SJCRH30 (cell line): Measurements from ENCODE around the gene RNU6-7. TPM values are rescaled to one million over a fixed set of nuclear protein-coding genes. Genes with fewer than 3 reads are reported as not detected.
A peak's percentile ranks its signal among the peaks of the same experiment; 100 is the strongest.

ENCODE experiments used
- DNase-seq, 2 experiments: peaks; one replicate each; pipeline ENCODE4 v3.0.0-alpha.2; 2015 to 2020
- H3K27ac ChIP-seq: fragments of 250-450 bp; sonication (Bioruptor Pico); 2 replicates; pipeline ENCODE4 v1.5.1; 2020; ENCODE audit warnings: mild to moderate bottlenecking, moderate library complexity
- H3K27me3 ChIP-seq: fragments of 250-450 bp; sonication (Bioruptor Pico); 2 replicates; pipeline ENCODE4 v1.5.1; 2020; ENCODE audit warnings: mild to moderate bottlenecking, moderate library complexity
- H3K36me3 ChIP-seq: fragments of 250-450 bp; sonication (Bioruptor Pico); 2 replicates; pipeline ENCODE4 v1.5.1; 2020; ENCODE audit warnings: mild to moderate bottlenecking, moderate library complexity
- H3K4me1 ChIP-seq: fragments of 250-450 bp; sonication (Bioruptor Pico); 2 replicates; pipeline ENCODE4 v1.5.1; 2020; ENCODE audit warnings: mild to moderate bottlenecking, moderate library complexity
- H3K4me3 ChIP-seq: fragments of 250-450 bp; sonication (Bioruptor Pico); 2 replicates; pipeline ENCODE4 v1.5.1; 2020; ENCODE audit warnings: mild to moderate bottlenecking, moderate library complexity
- H3K9me3 ChIP-seq: fragments of 250-450 bp; sonication (Bioruptor Pico); replicated peaks from 2 replicates; pipeline ENCODE4 v1.5.1; 2020; ENCODE audit warnings: mild to moderate bottlenecking, moderate library complexity
- total RNA-seq: library from RNA; depleted of rRNA; stranded (reverse); fragments of >200 nt; shearing (Covaris generic); gene quantifications from 2 replicates; pipeline ENCODE4 v1.2.3, GENCODE V29; 2014; rRNA removed

The RNU6-7 gene
- total RNA-seq, 1 experiment from 2014 or later: not detected

GRCh38 chr14:32225378-32225920, 23.6 kb downstream of the RNU6-7 start:
- no peak overlapping the region for H3K27ac ChIP-seq
- H3K36me3 ChIP-seq: no peaks in the 10 kb centered on the region
- peaks cover 8% of the 10 kb centered on the region for H3K4me1 ChIP-seq
- no peaks in the 10 kb centered on the region for H3K9me3 ChIP-seq
- H3K27me3 ChIP-seq: no peaks in the 10 kb centered on the region
- no peak overlapping the region for H3K4me3 ChIP-seq
- DNase-seq: no peak

GRCh38 chr14:32226056-32226455, 24.2 kb downstream of the RNU6-7 start:
- H3K27ac ChIP-seq: no peak overlapping the region

GRCh38 chr14:32230181-32230580, 28.3 kb downstream of the RNU6-7 start:
- no peaks in the 10 kb centered on the region for H3K27me3 ChIP-seq
- DNase-seq: no peak
- peaks cover 3% of the 10 kb centered on the region for H3K4me1 ChIP-seq
- no peaks in the 10 kb centered on the region for H3K9me3 ChIP-seq
- H3K27ac ChIP-seq: no peak overlapping the region
- H3K4me3 ChIP-seq: no peak overlapping the region
- no peaks in the 10 kb centered on the region for H3K36me3 ChIP-seq

More at GRCh38 chr14:32226056-32226455, 24.2 kb downstream of the RNU6-7 start:
- Histone ChIP-seq H3K9me3 (no peaks in the 10 kb centered on the region), H3K4me1 (peaks cover 8% of the 10 kb centered on the region), H3K36me3 (no peaks in the 10 kb centered on the region), H3K4me3 (no peak overlapping the region), H3K27me3 (no peaks in the 10 kb centered on the region)
- DNase-seq: no peak

DNA sequence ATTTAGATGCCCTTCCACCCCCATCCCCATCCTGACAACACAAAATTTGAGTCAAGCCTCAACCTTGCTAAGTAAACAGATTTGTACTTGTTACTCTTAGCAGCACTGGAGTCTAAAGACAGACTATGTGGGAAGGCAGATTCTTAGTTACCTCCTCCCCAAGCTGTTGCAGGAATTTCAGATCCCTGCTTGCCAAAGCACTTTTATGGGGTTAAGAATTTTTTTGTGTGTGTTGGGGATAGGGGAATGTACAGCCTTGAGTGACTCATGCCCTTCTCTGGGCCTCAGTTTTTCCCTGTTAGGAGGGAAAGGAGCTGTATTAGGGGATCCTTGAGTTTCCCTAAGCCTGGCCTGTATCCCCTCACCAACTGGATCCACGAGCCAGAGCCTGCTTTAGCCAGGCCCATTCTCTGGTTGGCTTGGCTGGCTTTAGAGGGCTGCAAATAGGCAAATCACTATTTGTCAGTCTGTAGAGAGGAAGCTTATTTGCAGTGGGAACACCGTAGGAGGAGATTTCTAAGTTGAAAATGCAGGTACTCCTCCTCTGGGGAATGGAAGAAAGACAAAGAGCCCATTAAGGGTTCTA, 28.9 kb downstream of the RNU6-7 start:
- DNase-seq: no peak
- Histone ChIP-seq H3K36me3 (no peaks in the 10 kb centered on the region), H3K9me3 (no peaks in the 10 kb centered on the region), H3K27me3 (no peaks in the 10 kb centered on the region), H3K4me3 (no peak overlapping the region), H3K4me1 (no peaks in the 10 kb centered on the region), H3K27ac (no peak overlapping the region)

DNA sequence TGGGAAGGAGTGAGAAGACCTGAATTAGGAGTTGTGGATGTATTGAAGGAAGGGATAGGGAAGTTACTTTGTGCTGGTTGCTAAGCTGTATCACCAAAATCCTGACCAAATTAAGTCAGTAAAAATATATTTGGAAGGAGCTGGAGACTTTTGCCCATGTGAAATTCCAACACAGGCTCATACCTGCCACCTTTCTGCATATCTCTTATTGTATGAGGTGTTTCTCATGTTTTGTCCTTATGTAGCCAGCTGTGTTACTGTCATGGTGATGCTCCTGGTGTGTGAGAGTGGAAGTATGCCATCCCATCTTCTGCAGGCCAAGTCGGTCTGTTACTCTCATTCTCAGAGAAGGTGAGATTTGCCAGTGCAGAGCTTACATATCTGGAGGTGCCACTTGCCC, 30.6 kb downstream of the RNU6-7 start:
- no peaks in the 10 kb centered on the region for H3K9me3 ChIP-seq
- H3K4me3 ChIP-seq: no peak overlapping the region
- H3K36me3 ChIP-seq: no peaks in the 10 kb centered on the region
- H3K27me3 ChIP-seq: no peaks in the 10 kb centered on the region
- H3K27ac ChIP-seq: no peak overlapping the region
- no peak for DNase-seq
- no peaks in the 10 kb centered on the region for H3K4me1 ChIP-seq

DNA sequence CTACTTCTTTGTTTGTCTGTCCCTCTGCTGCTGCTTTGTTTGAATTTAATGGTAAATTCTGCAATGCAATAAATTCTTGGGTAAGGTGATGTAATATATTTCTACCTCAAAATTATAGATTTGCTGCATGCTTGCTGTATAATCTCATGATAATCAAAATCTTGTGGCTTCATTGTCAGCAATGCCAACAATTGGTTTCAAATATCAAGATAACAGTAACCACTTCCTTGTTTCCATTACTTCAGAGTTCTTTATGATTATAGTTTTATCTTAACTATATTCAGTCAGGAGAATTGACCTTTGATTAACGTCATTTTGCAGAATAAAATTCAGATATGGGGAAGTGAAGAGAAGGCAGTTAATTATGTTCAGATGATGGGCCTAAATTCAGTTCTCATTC, 31.4 kb downstream of the RNU6-7 start:
- H3K9me3 ChIP-seq: 0 out of 2 replicates have a peak, but pooled peaks cover 2% of the 10 kb centered on the region
- DNase-seq: no peak
- H3K27me3 ChIP-seq: no peaks in the 10 kb centered on the region
- no peaks in the 10 kb centered on the region for H3K36me3 ChIP-seq
- H3K4me1 ChIP-seq: no peaks in the 10 kb centered on the region
- H3K4me3 ChIP-seq: no peak overlapping the region
- H3K27ac ChIP-seq: no peak overlapping the region

DNA sequence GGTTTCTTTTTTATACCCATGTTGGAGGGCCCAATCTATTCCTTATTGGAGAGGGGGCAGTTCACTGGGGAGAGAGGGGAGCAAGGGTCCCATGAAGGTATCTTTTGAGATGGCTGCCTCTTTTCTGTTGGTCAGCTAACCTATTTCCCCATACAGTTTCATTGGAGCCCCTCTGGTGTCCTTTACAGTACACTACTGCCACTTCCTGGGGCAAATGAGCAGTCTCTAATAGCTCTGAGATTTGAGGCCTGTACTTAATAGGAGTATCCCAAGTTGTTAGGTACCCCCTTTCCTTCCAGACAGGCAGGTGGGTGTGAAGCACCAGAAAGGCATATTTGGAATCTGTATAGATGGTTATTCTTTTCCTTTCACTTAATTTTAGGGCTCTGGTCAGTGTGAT, 42.6 kb downstream of the RNU6-7 start:
- H3K27me3 ChIP-seq: no peaks in the 10 kb centered on the region
- H3K9me3 ChIP-seq: no peaks in the 10 kb centered on the region
- no peak overlapping the region for H3K27ac ChIP-seq
- DNase-seq: peak in 1 of 2 experiments; percentile 45
- no peak overlapping the region for H3K4me3 ChIP-seq
- H3K36me3 ChIP-seq: no peaks in the 10 kb centered on the region
- H3K4me1 ChIP-seq: no peaks in the 10 kb centered on the region

DNA sequence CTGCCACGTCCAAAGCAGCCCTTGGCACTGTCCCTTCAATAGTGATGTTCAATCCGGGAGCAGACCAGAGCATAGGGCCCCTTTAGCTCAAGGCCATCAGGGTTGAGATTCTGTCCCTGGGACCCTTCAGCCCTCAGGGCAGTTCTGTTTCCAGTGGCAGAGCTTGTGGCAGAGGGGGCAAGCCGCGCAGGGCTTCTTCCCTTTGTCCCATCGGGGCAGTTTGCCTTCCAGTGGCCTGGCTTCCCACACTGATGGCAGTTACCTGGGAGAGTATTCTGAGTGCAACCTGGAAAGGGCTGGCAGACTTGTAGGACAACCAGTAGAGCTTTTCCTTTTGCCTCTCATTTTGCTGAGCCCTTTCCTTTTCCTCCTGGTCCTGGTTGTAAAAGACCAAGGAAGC, 44.9 kb downstream of the RNU6-7 start:
- H3K4me1 ChIP-seq: peaks cover under 1% of the 10 kb centered on the region; the same call in 1 of the 2 replicates

DNA sequence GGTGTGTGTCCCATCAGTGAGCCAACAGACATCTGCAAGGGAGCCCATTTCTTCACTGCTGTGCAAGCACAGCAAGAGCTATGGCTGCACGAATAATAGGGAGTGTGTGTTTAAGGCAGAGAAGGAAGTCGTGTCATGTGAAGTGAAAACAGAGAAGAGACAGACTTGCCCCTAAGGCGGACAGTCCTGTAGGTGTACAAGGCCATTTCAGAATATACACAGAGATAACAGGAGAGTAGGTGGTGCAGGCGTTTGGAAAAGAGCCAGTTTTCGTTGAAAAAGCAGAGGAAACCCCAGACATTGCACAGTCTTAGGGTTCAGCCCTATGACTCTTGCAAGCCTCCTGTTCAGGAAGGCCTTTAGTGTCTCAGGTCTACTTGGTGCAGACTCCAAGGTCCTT, 47.5 kb downstream of the RNU6-7 start:
- no peaks in the 10 kb centered on the region for H3K9me3 ChIP-seq
- no peaks in the 10 kb centered on the region for H3K36me3 ChIP-seq
- no peaks in the 10 kb centered on the region for H3K27me3 ChIP-seq
- no peak overlapping the region for H3K4me3 ChIP-seq
- no peak for DNase-seq
- peaks cover 3% of the 10 kb centered on the region; the same call in 1 of the 2 replicates for H3K4me1 ChIP-seq
- no peak overlapping the region for H3K27ac ChIP-seq

More for the DNA sequence above, 44.9 kb downstream of the RNU6-7 start:
- Histone ChIP-seq H3K9me3 (no peaks in the 10 kb centered on the region), H3K27ac (no peak overlapping the region), H3K36me3 (no peaks in the 10 kb centered on the region), H3K27me3 (no peaks in the 10 kb centered on the region), H3K4me3 (no peak overlapping the region)
- DNase-seq: no peak

- no peak for DNase-seq
- Histone ChIP-seq H3K36me3 (no peaks in the 10 kb centered on the region), H3K4me1 (peaks cover 3% of the 10 kb centered on the region; the same call in 1 of the 2 replicates), H3K9me3 (no peaks in the 10 kb centered on the region), H3K27me3 (no peaks in the 10 kb centered on the region), H3K27ac (no peak overlapping the region), H3K4me3 (no peak overlapping the region)
These were observed 47.9 kb downstream of the RNU6-7 start for GRCh38 chr14:32249780-32250179.

DNA sequence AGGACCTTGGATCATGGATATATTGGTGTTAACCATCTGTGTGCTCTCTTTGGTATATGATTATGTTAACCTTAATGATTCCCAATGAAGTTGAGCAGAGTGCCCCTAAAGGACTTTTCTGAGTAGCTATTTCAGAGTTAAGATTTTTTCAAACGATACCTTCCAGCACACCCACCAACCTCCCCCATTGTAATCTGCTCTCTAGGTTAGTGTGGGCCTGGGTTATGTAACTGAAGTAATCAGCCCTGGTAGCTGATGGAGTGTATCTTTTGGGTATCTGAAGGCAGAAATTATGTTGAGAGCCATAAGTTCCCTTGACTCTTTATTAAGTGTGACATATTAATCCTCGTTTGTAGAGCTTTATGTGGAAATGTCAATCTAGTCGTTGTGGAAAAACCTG, 48.8 kb downstream of the RNU6-7 start:
- Histone ChIP-seq H3K27ac (no peak overlapping the region), H3K4me1 (peaks cover 3% of the 10 kb centered on the region; the same call in 1 of the 2 replicates), H3K36me3 (no peaks in the 10 kb centered on the region), H3K9me3 (no peaks in the 10 kb centered on the region), H3K27me3 (no peaks in the 10 kb centered on the region), H3K4me3 (no peak overlapping the region)
- no peak for DNase-seq

DNA sequence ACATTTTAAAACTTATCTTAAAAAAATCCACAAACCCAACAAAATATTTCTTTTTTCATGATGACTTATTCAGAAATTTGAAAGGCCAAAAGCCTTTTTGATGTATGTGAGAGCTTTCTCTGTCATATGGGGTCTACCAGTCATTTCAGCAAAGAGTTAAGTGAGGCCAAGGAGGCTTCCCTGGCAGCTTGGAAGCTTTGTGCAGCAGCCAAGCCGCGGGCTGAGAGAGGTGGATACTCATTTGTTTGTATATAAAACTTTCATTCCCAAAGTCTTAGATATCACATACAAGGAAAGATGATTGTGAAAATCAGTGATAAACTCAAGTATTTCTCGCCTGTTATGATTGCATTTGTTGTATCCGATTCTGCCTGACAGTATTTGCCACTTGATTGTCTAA, 49.7 kb downstream of the RNU6-7 start:
- Histone ChIP-seq H3K9me3 (no peaks in the 10 kb centered on the region), H3K27me3 (no peaks in the 10 kb centered on the region), H3K36me3 (no peaks in the 10 kb centered on the region), H3K4me3 (no peak overlapping the region), H3K4me1 (peaks cover 3% of the 10 kb centered on the region; the same call in 1 of the 2 replicates), H3K27ac (no peak overlapping the region)
- no peak for DNase-seq

Other genes starting within 250 kb of the RNU6-7 start
- gene ARHGAP5, start 124.7 kb upstream of the RNU6-7 start, total RNA-seq: 166 and 178 TPM in 2 replicates
- not detected in 2 replicates for gene RNU6-8, start 1.2 kb downstream of the RNU6-7 start, total RNA-seq
- gene AKAP6, start 127.3 kb downstream of the RNU6-7 start, total RNA-seq: 11.4 and 14.6 TPM in 2 replicates